Activated naive CD4-positive, alpha-beta T cell (primary cell): ENCODE data around the gene FAM53A.
A peak's percentile ranks its signal among the peaks of the same experiment; 100 is the strongest.

Experiments
- DNase-seq, 4 experiments: peaks; one replicate each; lab custom pipeline; 2025; lab: John Stamatoyannopoulos, UW

The FAM53A gene

DNA sequence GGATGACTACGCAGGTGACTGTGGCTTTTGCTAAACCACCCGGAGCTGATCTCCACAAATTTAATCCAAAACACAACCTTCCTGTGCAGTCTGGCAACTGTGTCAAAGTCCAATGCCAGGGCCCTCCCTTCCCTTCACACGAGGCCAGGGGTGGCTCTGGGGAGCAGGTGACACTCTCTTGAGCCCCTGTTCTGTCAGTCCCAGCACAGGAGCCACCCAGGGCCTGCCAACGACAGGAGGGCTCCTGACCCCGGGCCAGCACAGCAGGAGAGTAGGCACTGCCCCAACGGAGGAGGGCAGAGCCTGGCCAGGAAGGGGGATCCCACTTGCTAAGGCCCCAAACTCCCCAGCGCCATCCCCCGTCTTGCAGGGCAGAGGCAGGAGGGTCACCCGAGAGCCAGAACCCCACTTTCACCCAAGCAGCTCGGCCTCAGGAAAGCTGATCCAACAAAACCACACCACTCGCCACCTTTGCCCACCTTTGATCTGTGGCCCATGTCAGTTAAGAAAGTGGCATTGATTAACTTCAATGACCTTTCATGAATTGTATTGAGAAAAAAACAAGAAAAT lies 44.7 kb downstream of the FAM53A start:
- DNase-seq: no peak

DNA sequence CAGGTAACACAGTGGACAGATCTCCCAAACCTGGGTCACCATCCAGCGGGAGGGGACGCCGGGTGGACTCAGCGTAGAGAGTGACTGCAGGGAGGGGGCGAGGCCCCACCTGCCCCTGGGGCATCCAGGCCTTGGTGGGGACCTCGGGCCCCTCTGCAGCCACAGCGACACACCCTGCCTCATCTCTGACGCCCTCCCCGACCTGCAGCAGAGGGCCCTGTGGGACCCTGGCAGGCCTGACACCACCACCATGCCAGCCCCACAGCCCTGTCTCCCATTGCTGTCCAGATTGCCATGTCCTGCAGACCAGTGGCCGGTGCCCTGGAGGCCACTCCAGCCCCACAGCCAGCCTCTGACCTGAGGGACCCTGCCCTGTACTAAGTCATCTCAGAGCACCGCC lies 45.2 kb downstream of the FAM53A start:
- no peak for DNase-seq

DNA sequence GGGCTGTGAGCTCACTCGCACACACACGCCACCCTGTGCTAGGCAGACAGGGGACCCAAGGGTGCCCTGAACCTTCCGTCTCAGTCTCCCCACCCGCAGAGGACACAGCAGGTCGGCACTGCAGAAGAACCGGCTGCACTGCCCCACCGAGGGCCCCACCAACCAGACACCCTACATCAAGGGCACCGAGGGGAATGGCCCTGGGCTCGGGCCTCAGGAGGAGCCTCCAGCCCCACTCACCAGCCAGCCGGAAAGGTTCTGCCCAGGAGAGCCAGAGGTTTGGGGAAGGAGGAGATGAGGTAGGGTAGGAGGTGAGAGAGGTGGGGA lies 45.9 kb downstream of the FAM53A start:
- DNase-seq: no peak

DNA sequence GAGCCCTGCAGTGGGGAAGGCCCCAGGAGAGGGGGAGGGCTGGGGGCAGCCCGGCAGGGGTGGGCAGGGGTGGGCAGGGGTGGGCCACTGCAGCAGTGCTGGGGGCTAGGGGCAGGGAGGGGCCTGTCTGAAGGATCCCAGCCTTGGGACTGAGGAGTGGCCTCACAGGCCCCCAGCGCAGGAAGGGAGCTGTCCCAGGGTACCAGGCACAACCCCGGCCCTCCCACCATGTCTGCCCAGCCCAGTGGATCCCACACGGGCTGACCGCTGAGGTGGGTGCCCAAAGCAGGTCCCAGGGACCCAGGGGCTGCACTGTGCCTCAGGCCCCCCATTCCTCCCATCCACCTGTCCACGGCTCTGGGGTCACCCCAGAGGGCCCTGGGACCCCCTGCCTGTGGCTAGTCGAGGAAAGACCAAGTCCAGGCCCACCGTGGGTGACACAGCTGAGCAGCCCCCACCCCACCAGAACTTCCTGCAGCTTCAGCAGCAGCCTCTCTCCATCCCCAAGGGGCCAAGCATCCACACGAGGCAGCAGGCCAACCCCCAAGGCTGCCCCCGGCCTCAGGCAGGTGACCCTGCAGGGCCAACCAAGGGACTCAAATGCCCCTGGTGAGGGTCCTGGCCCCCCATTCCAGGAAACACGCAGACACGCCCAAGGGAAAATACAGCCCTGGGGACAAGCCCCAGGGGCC lies 46.4 kb downstream of the FAM53A start:
- DNase-seq: no peak

DNA sequence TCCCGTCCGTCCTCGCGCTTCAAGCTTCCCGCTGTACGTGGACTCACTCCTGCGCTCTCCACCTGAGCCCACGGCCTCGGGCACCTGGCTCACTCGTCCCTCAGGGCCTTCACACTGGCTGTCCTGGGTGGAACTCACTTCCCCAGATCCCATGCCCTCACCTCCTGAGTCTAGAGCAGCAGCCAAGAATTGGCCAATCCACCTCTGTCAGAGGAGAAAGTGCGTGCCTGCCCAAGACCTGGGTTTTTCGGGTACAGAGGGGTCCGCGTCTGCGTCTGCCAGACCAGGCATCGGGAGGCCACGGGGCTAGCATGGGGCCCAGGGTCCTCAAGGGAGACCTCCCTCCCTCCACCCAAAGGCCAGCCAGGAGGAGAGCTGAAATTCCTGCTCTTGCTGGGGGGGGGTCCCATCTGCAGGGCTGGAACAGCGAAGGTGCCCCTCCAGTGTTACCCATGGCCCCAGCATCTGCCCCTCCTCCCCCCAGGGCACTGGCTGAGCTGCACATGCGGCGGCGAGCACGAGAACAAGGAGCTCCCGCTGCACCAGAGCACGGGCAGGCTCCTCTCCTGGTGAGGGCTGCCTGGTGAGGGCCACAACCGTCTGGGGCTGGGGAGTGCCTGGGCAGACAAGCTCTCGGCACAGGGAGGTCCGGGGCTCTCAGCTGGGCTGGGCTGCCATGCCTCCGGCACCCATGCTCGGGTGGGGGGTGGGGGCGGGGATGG lies 47.5 kb downstream of the FAM53A start:
- DNase-seq: no peak

DNA sequence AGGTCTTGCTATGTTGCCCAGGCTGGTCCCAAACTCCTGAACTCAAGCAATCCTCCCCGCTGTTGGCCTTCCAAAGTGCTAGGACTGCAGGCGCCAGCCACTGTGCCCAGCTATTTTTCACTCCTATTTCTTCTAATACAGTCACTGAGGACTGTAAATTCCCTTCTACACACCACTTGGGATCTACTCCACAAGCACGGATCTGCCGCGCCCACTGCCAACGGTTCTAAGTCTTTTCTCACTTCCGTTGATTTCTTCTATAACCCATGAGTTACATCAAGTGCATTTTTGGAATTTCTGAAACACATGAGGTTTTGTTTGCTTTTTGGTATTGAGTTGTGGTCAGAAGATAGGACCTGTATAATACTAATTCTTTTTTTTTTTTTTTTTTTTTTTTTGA lies 48.6 kb downstream of the FAM53A start:
- DNase-seq: no peak

DNA sequence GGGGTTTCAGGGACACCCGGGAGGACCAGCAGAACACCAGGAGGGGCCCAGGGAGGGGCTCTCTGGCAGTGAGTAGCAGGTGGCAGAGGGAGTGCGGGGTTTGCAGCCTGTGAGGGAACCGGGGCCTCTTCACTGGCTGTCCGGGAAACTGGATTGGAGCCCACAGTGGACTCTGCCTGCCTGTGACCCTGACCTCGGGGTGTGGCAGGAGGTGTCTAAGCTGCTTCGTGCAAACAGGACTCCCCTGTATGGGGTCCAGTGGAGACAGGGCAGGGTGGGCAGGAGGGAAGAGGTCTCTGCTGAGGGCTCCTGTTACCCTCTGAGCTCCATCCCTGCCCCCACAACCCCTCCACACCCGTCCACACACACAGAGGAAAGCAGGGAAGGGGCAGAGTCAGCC lies 50.1 kb downstream of the FAM53A start:
- no peak for DNase-seq

DNA sequence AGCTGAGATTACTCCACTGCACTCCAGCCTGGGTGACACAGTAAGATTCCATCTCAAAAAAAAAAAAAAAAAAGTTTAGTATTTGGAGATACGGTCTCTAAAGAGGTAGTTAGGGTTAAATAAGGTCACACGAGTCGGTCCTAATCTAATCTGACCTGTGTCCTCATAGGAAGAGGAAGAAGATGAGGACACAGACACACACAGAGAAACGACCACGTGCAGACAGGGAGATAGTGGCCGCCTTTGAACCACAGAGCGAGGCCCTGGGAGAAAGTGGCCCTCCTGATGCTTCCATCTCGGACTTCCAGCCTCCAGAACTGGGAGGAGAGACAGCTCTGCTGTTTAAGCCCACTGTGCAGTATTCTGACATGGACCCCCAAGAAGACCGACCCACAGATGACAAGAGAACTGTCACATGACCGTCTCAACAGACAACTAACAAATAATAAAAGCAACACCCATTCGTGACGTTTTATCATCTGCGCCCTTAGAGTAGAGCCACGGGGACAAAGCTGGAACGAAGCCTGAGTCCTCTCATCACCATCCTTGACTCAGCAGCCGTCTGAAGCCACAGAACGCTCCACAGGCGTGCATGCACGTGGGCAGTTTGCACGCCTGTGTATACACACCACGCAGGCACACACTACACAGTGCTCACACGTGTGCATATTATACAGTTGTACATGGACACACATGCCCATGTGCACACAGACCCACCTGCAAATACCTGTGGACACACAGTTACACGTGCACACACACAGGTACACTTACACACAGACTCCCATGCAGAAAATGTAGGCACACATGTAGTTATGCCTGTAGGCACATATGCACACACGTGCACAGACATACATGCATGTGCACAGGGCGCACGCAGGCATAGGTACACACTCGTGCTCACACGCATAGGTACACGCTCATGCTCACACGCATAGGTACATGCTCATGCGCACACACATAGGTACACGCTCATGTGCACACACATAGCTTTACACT lies 51.7 kb downstream of the FAM53A start:
- no peak for DNase-seq

DNA sequence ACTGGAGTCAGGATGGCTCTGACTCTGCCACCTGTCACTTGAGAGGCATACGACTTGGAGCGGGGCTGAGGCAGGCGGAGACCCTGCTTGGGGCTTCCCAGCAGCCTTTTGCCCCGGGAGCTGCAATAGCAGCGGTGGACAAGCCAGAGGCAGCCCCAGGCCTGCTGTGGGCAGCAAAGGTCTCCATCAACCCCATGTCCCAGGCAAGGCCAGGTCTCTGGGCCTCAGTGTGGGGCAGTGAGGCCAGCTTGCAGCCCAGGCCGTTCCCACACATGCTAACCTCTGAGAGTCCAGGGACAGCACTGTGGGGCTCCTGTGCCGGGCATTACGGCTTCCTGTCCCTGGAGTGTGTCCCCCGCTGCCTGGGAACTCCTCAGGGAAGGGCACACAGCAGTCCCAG lies 53.0 kb downstream of the FAM53A start:
- DNase-seq: no peak

DNA sequence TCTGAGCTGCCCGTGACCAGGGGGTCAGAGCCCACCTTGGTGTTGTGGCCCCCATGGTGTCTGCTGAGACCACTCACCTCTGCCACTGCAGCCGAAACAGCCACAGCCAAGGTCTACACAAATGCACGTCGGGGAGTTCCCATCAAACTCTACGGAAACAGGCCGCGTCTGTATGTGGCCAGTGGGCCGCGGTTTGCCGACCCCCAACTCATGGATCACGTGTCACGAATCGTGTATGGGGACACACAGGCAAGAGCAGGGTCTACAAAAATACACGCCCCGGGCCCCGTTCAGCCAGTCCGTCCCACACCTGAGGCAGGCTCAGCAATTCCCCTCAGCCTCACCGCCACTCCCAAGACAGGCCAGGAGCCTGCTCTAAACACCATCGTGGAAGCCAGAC lies 53.8 kb downstream of the FAM53A start:
- no peak for DNase-seq

DNA sequence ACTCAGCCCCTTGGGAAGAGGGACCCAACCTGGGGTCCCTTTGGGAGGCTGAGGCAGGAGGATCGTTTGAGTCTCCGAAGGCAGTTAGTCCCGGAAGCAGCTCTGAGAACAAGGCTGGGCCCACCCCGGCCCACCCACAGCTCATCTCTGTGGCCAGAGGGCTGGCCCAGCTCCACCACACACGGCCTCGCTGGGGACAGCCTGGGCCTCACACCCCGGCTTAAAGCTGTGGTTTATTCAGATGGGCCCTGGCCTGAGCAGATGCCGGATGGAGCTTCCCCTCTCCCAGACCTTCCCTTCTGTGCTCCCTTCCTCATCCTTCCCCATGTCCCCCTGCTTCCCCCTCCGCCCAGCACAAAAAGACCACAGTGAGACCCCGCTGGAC lies 54.4 kb downstream of the FAM53A start:
- no peak for DNase-seq

DNA sequence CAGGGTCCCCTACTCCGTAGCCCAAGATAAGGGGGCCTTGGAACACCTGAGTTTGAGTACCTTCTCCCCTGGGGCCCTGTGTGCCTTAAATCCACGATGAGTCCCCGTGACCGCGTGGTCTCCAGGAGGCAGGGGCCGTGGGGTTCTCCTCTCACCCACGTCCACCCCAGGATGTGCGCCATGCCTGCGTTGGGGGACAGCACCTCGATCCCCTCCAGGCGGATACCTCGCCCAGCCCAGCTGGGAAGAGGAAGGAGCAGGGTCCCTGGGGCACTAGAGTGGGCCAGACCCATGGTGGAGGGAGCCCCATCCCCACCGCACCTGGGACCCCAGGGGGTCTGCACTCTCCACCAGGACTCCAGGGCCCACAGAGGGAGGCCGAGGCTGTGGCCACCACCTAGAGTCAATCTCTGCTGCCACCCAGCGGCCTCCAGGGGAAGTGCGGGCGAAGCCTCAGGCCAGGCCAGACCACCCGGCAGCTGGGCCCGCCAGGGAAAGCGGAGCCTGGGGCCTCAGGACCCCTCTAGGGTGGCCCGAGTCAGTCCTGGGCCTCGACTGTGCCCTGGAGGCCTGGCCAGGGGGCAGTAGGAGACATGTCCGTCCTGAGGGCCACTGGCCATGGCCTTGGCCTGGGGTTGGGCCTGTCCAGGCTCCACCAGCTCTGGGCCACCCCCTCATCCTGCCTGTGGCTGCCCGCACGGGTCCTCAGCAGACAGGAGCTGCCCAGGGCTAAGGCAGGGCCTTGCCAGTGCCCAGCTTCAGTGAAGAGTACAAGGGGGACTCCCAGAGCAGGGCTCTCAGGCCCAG lies 55.0 kb downstream of the FAM53A start:
- peak; percentile 35 to 66 (median 54) for DNase-seq

DNA sequence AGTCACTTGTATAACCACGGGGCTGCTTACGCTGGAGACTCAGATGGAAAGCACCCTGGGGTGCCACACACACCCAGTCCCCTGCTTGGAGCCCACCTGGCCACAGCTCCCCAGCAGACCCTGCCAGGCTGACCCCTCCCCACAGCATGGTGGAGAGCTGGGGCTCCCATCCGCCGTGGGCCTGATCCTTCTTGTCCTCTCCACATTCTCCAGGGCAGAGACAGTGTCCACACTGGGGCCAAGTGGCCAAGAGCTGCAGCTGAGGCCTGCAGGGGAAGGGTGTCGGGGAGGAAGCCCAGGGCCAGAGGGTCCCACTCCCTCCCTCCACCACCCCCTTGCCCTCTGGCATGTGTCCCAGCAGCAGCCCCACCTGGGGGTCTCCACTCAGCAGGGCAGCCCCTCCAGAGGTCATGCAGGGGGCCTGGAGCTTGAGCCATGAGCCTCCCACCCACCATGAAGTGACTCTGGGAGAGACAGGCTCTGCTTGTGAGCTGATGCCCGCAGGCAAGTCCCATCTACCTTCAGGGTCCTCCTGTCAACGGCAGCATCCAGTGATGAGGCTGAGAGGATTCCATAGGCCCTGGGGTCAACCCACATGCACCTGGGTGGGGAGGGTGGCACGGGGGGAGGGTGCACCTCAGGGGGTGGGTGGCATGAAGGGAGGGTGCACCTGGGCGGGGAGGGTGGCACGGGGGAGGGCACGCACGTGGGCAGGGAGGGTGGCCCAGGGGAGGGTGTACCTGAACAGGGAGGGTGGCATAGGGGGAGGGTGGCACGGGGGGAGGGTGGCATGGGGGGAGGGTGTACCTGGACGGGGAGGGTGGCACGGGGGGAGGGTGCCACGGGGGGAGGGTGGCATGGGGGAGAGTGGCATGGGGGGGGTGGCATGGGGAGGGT lies 56.4 kb downstream of the FAM53A start:
- DNase-seq: no peak

DNA sequence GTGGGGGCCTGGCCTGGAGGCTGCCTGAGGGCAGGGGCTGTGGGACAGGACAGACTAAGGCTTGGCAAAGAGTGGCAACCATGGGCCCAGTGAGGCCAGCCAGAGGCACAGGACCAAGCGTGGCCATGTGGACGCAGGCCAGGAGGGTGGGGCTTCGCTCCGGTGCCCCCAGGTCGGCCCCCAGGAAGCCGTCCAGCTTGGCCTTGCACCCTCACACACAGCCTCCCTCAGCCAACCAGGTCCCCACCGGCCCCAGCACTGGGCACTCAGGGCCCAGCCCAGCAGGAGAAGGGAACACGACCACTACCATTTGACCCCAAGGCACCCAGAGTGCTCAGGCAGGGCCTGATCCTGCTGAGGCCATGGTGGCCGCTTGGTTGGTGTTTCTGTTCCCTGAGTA lies 57.2 kb downstream of the FAM53A start:
- no peak for DNase-seq

DNA sequence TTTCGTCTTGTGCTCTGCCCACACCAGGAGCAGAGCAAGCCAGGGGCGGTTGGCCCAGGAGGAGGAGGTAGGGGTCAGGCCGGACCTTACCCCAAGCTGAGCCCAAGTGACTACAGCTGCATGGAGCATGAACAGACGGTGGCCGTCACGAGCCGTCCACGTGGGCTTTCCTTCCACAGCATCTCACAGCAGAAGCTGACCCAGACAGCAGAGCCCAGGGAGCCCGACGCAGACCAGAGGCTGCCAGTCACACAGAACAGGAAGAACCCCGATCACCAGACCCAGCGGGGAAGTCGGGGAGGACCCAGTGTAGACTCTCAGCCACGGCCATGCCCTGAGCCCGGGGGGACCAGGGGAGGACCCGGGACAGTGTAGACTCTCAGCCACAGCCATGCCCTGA lies 58.0 kb downstream of the FAM53A start:
- no peak for DNase-seq

DNA sequence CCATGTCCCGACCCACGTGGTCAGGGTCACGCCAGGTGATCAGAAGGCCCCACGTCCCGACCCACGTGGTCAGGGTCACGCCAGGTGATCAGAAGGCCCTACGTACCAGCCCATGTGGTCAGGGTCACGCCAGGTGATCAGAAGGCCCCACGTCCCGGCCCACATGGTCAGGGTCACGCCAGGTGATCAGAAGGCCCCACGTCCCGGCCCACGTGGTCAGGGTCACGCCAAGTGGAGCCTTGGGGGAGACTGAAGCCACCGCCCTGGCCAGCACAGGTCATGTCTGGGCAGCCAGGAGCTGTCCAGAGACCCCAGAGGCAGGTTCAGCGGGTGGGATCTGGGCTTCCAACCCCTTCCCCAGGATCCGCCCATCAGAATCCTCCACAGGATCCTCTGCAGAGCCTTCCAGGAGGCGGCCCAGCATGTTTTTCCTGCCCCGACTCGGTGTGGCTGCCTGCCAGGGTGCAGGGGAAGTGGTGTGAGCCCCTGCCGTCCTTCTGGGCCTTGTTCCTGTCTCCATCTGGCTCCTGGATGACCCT lies 58.4 kb downstream of the FAM53A start:
- DNase-seq: no peak

DNA sequence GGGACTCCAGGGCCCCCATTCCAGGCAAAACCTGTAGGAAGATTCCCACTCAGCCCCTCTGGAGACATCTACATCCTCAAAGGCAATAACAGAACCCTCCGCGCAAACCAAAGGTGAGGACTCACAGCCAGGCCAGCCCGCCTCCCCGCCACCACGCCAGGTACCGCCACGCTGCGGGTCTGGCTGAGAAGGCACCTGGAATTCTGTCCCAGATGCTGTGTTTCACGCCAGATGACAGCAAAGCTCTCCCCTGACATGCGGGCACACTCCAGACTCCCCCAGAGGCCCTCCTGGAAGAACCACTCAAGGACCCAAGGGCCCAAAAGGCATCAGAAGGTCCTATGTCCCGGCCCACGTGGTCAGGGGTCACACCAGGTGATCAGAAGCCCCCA lies 59.6 kb downstream of the FAM53A start:
- no peak for DNase-seq

DNA sequence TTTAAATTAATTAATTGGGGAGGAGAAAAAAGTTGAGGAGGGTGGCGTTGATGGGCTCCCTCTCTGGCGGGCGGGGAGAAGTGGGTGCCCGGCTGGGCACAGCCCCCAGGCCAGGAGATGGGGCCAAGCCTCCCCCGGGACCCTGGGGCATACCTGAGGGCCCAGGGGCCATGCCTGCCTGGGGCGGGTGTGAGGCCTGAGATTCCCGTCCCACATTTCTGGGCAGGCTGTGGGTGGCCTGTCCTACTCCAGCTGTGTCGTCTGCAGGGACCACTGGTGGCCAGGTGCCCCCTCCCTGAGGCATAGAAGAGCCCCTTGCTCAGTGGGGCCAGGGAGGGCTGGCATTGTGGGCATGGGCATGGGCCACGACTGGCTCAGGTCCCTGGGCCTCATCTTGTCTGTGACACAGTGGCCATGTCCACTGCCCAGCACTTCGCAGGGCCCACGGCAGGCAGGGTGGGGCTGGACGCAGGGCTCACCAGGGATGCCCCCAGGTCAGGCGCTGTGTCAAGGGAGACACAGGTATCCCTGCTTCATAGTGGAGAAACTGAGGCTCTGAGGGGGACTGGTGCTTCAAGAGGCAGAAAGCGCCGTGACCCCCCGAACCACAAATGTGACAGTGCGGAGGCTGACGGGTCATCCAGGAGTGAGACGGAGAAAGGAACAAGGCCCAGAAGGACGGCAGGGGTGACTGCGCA lies 60.1 kb downstream of the FAM53A start:
- no peak for DNase-seq

DNA sequence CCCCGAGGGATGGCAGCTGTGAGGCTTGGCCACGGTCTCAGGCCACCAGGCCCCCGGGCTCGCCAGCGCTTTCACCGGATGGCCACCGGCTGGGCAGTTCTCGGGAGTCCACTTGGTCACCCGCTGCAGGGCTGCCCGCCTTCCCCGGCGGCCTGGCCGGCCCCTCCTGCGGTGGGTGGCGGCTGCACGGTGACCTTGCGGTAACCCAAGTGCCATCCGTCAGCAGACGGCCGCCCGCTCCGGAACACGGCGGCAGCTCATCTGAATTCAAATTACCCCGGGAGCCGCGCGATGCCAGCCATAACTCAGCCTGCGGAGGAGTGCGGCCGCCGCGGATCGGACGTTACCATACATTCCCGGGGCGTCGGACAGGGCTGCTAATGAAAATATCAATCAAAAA lies 60.7 kb downstream of the FAM53A start:
- DNase-seq: no peak

DNA sequence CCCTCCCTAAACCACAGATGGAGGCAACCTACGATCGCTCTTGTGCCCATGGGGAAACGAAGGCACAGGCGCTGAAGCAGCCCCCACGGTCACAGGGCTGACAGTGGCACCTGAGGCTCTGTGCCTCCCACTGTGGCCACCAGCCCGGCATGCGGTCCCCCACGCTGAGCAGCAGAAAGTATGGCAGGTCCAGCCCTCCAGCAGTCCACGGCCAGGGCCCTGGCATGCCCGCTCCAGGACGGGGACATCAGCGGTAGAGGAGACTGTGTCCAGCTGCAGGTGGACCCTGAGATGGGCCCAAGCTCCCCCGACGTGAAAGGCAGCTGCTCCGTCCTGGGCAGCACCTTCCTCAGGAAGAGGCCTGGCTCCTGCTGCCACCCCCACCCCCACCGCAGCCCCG lies 61.2 kb downstream of the FAM53A start:
- DNase-seq: no peak
